Measurements from ENCODE around the gene MYL11.

MYL11 gene

GRCh38 chr16:30354423-30355143 lies 20.0 kb upstream of the MYL11 start:
- no peak for DNase-seq (ENCODE audit: low read depth, low spot score)

- DNase-seq (ENCODE audit: low read depth, low spot score): peak; percentile 99
Measured at GRCh38 chr16:30355144-30355953, 19.3 kb upstream of the MYL11 start, which contains the start of gene CD2BP2. Gene CD2BP2, minus strand, starts transcription at chr16:30355308. Its CDS starts 627 bp downstream, at chr16:30354681.

GRCh38 chr16:30355954-30356308 lies 18.7 kb upstream of the MYL11 start:
- no peak for DNase-seq (ENCODE audit: low read depth, low spot score)

- no peak for DNase-seq (ENCODE audit: low read depth, low spot score)
Measured at GRCh38 chr16:30356401-30357084, 18.1 kb upstream of the MYL11 start.

- DNase-seq (ENCODE audit: low read depth, low spot score): no peak
Measured at GRCh38 chr16:30357085-30357714, 17.4 kb upstream of the MYL11 start.

GRCh38 chr16:30357715-30358576 lies 16.7 kb upstream of the MYL11 start:
- no peak for DNase-seq (ENCODE audit: low read depth, low spot score)

- no peak for DNase-seq (ENCODE audit: low read depth, low spot score)
Measured at GRCh38 chr16:30358577-30358936, 16.0 kb upstream of the MYL11 start.

GRCh38 chr16:30358990-30359870 lies 15.4 kb upstream of the MYL11 start:
- DNase-seq (ENCODE audit: low read depth, low spot score): no peak

GRCh38 chr16:30359871-30360170 lies 14.8 kb upstream of the MYL11 start:
- peak; percentile 56 for DNase-seq (ENCODE audit: low read depth, low spot score)

- no peak for DNase-seq (ENCODE audit: low read depth, low spot score)
Measured at GRCh38 chr16:30361180-30361579, 13.4 kb upstream of the MYL11 start.

- no peak for DNase-seq (ENCODE audit: low read depth, low spot score)
Measured at GRCh38 chr16:30365200-30365599, 9.4 kb upstream of the MYL11 start.

GRCh38 chr16:30366511-30366910 lies 8.1 kb upstream of the MYL11 start:
- no peak for DNase-seq (ENCODE audit: low read depth, low spot score)

GRCh38 chr16:30367349-30368009 lies 7.1 kb upstream of the MYL11 start:
- no peak for DNase-seq (ENCODE audit: low read depth, low spot score)

- DNase-seq (ENCODE audit: low read depth, low spot score): no peak
Measured at GRCh38 chr16:30368122-30368791, 6.3 kb upstream of the MYL11 start.

- no peak for DNase-seq (ENCODE audit: low read depth, low spot score)
Measured at GRCh38 chr16:30368792-30369090, 5.9 kb upstream of the MYL11 start.

GRCh38 chr16:30369091-30369937 lies 5.3 kb upstream of the MYL11 start:
- DNase-seq (ENCODE audit: low read depth, low spot score): peak; percentile 39

GRCh38 chr16:30369938-30370455 lies 4.6 kb upstream of the MYL11 start:
- DNase-seq (ENCODE audit: low read depth, low spot score): no peak
